Measurements from ENCODE around the gene BCAN.

DNA sequence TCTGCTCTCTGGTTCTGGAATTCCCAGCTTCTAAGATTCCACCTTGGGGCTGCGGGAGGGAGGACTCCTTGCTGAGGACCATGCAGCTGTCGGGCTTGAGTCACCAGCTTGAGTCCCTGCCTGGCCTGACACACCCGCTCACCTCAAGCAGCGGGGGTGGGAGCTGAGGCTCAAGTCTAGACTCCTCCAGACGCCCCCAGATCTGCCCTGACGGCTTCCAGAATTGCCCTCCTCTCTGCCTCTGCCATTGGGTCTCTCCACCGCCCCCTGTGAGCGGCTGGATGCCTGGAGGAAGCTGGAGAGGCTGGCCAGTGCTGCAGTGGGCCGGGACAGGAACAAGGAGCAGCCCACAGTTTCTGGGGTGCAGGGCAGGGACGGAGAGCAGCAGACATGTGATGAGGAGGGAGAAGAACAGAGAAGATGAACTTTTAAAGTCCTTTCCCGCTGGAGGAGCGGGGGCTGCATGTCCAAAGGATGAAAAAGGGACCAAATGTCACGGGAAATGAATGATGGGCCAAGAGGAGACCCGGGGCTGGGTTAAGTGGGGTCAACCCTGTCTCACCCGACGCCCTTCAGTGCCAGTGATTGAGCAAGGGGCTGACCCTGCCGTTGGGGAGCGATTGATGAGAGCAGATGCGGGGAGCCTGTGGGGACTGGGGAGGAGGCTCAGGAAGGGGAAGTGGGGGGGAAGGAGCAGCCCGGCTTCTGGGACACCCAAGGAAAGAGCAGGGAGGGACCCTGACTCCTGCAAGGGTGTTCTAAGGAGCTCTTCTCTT is 49.9 kb downstream of the BCAN start:
- TF ChIP-seq, protein P1, sequence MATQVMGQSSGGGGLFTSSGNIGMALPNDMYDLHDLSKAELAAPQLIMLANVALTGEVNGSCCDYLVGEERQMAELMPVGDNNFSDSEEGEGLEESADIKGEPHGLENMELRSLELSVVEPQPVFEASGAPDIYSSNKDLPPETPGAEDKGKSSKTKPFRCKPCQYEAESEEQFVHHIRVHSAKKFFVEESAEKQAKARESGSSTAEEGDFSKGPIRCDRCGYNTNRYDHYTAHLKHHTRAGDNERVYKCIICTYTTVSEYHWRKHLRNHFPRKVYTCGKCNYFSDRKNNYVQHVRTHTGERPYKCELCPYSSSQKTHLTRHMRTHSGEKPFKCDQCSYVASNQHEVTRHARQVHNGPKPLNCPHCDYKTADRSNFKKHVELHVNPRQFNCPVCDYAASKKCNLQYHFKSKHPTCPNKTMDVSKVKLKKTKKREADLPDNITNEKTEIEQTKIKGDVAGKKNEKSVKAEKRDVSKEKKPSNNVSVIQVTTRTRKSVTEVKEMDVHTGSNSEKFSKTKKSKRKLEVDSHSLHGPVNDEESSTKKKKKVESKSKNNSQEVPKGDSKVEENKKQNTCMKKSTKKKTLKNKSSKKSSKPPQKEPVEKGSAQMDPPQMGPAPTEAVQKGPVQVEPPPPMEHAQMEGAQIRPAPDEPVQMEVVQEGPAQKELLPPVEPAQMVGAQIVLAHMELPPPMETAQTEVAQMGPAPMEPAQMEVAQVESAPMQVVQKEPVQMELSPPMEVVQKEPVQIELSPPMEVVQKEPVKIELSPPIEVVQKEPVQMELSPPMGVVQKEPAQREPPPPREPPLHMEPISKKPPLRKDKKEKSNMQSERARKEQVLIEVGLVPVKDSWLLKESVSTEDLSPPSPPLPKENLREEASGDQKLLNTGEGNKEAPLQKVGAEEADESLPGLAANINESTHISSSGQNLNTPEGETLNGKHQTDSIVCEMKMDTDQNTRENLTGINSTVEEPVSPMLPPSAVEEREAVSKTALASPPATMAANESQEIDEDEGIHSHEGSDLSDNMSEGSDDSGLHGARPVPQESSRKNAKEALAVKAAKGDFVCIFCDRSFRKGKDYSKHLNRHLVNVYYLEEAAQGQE (IDR thresholded peaks at IDR 0.05; ENCODE audit: insufficient read depth in 1 of 2, low read depth in 2 of 2, low read length in 2 of 2): no peak
- TF ChIP-seq TAF1 (IDR thresholded peaks at IDR 0.05; ENCODE audit: borderline replicate concordance, insufficient read depth, low read length): no peak
- no peak for TF ChIP-seq POLR2AphosphoS5 (IDR thresholded peaks at IDR 0.05; ENCODE audit: low read depth, low read length)
- no peak for TF ChIP-seq SIN3A (IDR thresholded peaks at IDR 0.05; ENCODE audit: borderline replicate concordance, insufficient read depth, low read length)
- TF ChIP-seq FOXP2 (optimal IDR thresholded peaks at IDR 0.05; ENCODE audit: borderline replicate concordance, extremely low read depth, extremely low read length, insufficient read depth): no peak
